ENCODE measurements around the gene PGBD4.

PGBD4 gene

GRCh38 chr15:34101366-34102174 is at the start of gene PGBD4, which contains the start of gene EMC7:
PGBD4 (plus strand) TSS chr15:34102083; CDS start chr15:34102532, 449 bp downstream.
EMC7 (minus strand) TSS chr15:34101862; CDS start chr15:34101839, 23 bp downstream.
- peak; percentile 99 for DNase-seq

GRCh38 chr15:34054081-34054707 is 47.7 kb upstream of the PGBD4 start:
- DNase-seq, result no peak

GRCh38 chr15:34055868-34056595 is 45.9 kb upstream of the PGBD4 start:
- DNase-seq, result no peak

- DNase-seq, result no peak
Measured at GRCh38 chr15:34056911-34057310, 45.0 kb upstream of the PGBD4 start.

- no peak for DNase-seq
Measured at GRCh38 chr15:34059476-34059875, 42.4 kb upstream of the PGBD4 start.

- DNase-seq, result no peak
Measured at GRCh38 chr15:34059946-34060345, 41.9 kb upstream of the PGBD4 start.

- DNase-seq, result no peak
Measured at GRCh38 chr15:34064438-34064837, 37.4 kb upstream of the PGBD4 start.

- no peak for DNase-seq
Measured at GRCh38 chr15:34065261-34065660, 36.6 kb upstream of the PGBD4 start.

- DNase-seq, result no peak
Measured at GRCh38 chr15:34065941-34066340, 35.9 kb upstream of the PGBD4 start.

GRCh38 chr15:34070003-34070402 is 31.9 kb upstream of the PGBD4 start:
- DNase-seq, result no peak

- no peak for DNase-seq
Measured at GRCh38 chr15:34076785-34077184, 25.1 kb upstream of the PGBD4 start.

- no peak for DNase-seq
Measured at GRCh38 chr15:34078900-34079299, 23.0 kb upstream of the PGBD4 start.

GRCh38 chr15:34079904-34080303 is 22.0 kb upstream of the PGBD4 start:
- no peak for DNase-seq

GRCh38 chr15:34084086-34084485 is 17.8 kb upstream of the PGBD4 start:
- no peak for DNase-seq

GRCh38 chr15:34085746-34086145 is 16.1 kb upstream of the PGBD4 start:
- no peak for DNase-seq

GRCh38 chr15:34099914-34100313 is 2.0 kb upstream of the PGBD4 start:
- DNase-seq, result no peak

- DNase-seq, result no peak
Measured at GRCh38 chr15:34102175-34102925, 467 bp downstream of the PGBD4 start.

- DNase-seq, result no peak
Measured at GRCh38 chr15:34106423-34106822, 4.5 kb downstream of the PGBD4 start.

GRCh38 chr15:34107315-34107714 is 5.4 kb downstream of the PGBD4 start:
- no peak for DNase-seq

GRCh38 chr15:34109797-34110663 is 8.1 kb downstream of the PGBD4 start:
- DNase-seq, result no peak

GRCh38 chr15:34111488-34111887 is 9.6 kb downstream of the PGBD4 start:
- no peak for DNase-seq

- DNase-seq, result no peak
Measured at GRCh38 chr15:34114215-34114614, 12.3 kb downstream of the PGBD4 start.

Measured in activated CD4-positive, alpha-beta T cell treated with anti-CD3 and anti-CD28 coated beads, Interleukin-2, amount 50 U/mL, for 1 hour (primary cell).